ENCODE data around the gene AMACR. TPM values are rescaled to one million over a fixed set of nuclear protein-coding genes. Genes with fewer than 3 reads are reported as not detected.

AMACR gene
- polyA plus RNA-seq, 1 donor from 2014 or later, result 28.5 TPM

DNA sequence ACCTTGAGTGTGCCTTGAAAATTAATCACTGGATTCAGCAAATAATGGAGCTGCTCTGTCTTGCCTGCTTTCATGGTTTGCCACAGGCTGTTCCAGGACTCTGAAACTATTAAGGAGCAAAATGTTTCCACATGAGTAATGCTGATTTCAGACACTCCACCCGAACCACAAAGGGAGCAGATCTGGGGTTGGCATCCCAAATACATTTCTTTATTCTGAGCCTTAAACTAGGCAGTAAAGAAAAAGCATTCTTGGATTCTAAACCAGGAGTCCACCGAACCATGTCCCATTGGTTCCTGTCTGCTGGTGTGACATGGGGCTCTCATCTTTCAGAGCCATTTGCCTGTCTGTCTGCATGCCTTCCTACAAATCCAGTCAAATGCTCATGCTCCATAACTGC is 45.3 kb upstream of the AMACR start:
- H3K36me3 ChIP-seq (ENCODE audit: insufficient read depth, low read length), result no peaks in the 10 kb centered on the region
- no peaks in the 10 kb centered on the region for H3K9me3 ChIP-seq (ENCODE audit: low read length)
- no peak overlapping the region for H3K4me2 ChIP-seq (ENCODE audit: low read length)
- no peak overlapping the region for H3K27ac ChIP-seq (ENCODE audit: low read length)
- no peaks in the 10 kb centered on the region for H3K27me3 ChIP-seq (ENCODE audit: insufficient read depth, low read depth, low read length)
- TF ChIP-seq RAD21 (conservative IDR thresholded peaks at IDR 0.05) (no peak), EP300 (conservative IDR thresholded peaks at IDR 0.05; ENCODE audit: poor library complexity, severe bottlenecking) (no peak), POLR2AphosphoS5 (IDR thresholded peaks at IDR 0.05) (no peak), EZH2 (IDR thresholded peaks at IDR 0.05; ENCODE audit: borderline replicate concordance, insufficient read depth, low read length, poor library complexity, severe bottlenecking) (no peak), SMC3 (conservative IDR thresholded peaks at IDR 0.05; ENCODE audit: poor library complexity) (no peak), MXI1 (conservative IDR thresholded peaks at IDR 0.05; ENCODE audit: poor library complexity, severe bottlenecking) (no peak), TAF1 (IDR thresholded peaks at IDR 0.05; ENCODE audit: low read depth) (no peak)
- TF ChIP-seq, protein P1, sequence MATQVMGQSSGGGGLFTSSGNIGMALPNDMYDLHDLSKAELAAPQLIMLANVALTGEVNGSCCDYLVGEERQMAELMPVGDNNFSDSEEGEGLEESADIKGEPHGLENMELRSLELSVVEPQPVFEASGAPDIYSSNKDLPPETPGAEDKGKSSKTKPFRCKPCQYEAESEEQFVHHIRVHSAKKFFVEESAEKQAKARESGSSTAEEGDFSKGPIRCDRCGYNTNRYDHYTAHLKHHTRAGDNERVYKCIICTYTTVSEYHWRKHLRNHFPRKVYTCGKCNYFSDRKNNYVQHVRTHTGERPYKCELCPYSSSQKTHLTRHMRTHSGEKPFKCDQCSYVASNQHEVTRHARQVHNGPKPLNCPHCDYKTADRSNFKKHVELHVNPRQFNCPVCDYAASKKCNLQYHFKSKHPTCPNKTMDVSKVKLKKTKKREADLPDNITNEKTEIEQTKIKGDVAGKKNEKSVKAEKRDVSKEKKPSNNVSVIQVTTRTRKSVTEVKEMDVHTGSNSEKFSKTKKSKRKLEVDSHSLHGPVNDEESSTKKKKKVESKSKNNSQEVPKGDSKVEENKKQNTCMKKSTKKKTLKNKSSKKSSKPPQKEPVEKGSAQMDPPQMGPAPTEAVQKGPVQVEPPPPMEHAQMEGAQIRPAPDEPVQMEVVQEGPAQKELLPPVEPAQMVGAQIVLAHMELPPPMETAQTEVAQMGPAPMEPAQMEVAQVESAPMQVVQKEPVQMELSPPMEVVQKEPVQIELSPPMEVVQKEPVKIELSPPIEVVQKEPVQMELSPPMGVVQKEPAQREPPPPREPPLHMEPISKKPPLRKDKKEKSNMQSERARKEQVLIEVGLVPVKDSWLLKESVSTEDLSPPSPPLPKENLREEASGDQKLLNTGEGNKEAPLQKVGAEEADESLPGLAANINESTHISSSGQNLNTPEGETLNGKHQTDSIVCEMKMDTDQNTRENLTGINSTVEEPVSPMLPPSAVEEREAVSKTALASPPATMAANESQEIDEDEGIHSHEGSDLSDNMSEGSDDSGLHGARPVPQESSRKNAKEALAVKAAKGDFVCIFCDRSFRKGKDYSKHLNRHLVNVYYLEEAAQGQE (IDR thresholded peaks at IDR 0.05; ENCODE audit: borderline replicate concordance), result no peak
- TF ChIP-seq, protein P2, sequence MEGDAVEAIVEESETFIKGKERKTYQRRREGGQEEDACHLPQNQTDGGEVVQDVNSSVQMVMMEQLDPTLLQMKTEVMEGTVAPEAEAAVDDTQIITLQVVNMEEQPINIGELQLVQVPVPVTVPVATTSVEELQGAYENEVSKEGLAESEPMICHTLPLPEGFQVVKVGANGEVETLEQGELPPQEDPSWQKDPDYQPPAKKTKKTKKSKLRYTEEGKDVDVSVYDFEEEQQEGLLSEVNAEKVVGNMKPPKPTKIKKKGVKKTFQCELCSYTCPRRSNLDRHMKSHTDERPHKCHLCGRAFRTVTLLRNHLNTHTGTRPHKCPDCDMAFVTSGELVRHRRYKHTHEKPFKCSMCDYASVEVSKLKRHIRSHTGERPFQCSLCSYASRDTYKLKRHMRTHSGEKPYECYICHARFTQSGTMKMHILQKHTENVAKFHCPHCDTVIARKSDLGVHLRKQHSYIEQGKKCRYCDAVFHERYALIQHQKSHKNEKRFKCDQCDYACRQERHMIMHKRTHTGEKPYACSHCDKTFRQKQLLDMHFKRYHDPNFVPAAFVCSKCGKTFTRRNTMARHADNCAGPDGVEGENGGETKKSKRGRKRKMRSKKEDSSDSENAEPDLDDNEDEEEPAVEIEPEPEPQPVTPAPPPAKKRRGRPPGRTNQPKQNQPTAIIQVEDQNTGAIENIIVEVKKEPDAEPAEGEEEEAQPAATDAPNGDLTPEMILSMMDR (IDR thresholded peaks at IDR 0.05; ENCODE audit: poor library complexity, severe bottlenecking), result no peak
- no peaks in the 10 kb centered on the region for H4K20me1 ChIP-seq (ENCODE audit: insufficient read depth)
- no peak overlapping the region for H2AFZ ChIP-seq (ENCODE audit: low read depth, low read length)
- H3K4me3 ChIP-seq (ENCODE audit: low read length), result no peak overlapping the region
- H3F3A ChIP-seq (ENCODE audit: insufficient read depth, low read length, poor library complexity, severe bottlenecking), result no peaks in the 10 kb centered on the region
- no peaks in the 10 kb centered on the region for H3K79me2 ChIP-seq (replicated peaks; ENCODE audit: insufficient read depth, low read length)
- no peak overlapping the region for H3K9ac ChIP-seq (ENCODE audit: low read length)
- no peaks in the 10 kb centered on the region for H3K9me2 ChIP-seq (ENCODE audit: insufficient read depth, low read length)

DNA sequence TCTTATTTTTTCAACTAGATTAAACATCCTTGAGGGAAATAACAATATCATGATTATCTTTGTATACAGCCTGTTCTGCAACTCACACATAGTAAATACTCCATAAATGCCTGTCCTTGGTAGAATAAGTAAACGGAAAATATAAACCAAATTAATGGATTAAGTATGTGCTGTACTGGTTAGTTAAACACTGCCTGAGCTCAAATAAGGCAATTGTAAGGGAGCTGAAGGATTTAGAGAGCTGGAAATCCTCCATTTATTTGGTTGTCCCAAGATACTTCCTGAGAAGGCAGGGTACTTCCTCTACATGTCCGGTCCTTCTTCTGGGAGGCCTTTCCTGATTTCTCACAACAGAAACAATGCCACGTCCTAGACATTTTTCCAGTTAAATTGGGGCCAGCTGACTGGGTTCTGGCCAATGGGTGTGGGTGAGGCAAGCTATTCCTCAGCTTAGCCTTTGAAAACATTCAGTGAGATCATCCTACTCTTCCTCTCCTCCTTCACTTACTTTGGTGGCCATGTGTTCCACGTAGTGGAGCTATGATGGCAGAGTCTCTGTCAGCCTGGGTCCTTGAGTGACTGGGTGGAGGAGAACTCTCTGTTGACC is 43.6 kb upstream of the AMACR start:
- H3K9me3 ChIP-seq (ENCODE audit: low read length), result no peaks in the 10 kb centered on the region

More for the DNA sequence above, 43.6 kb upstream of the AMACR start:
- no peak overlapping the region for H2AFZ ChIP-seq (ENCODE audit: low read depth, low read length)
- H3K9ac ChIP-seq (ENCODE audit: low read length), result no peak overlapping the region
- H3K9me2 ChIP-seq (ENCODE audit: insufficient read depth, low read length), result no peaks in the 10 kb centered on the region
- H3K4me2 ChIP-seq (ENCODE audit: low read length), result no peak overlapping the region
- H3K79me2 ChIP-seq (replicated peaks; ENCODE audit: insufficient read depth, low read length), result no peaks in the 10 kb centered on the region
- no peaks in the 10 kb centered on the region for H3F3A ChIP-seq (ENCODE audit: insufficient read depth, low read length, poor library complexity, severe bottlenecking)
- H3K27me3 ChIP-seq (ENCODE audit: insufficient read depth, low read depth, low read length), result no peaks in the 10 kb centered on the region
- H3K36me3 ChIP-seq (ENCODE audit: insufficient read depth, low read length), result no peaks in the 10 kb centered on the region
- TF ChIP-seq TAF1 (IDR thresholded peaks at IDR 0.05; ENCODE audit: low read depth) (no peak), EZH2 (IDR thresholded peaks at IDR 0.05; ENCODE audit: borderline replicate concordance, insufficient read depth, low read length, poor library complexity, severe bottlenecking) (no peak), MXI1 (conservative IDR thresholded peaks at IDR 0.05; ENCODE audit: poor library complexity, severe bottlenecking) (no peak), EP300 (conservative IDR thresholded peaks at IDR 0.05; ENCODE audit: poor library complexity, severe bottlenecking) (no peak), SMC3 (conservative IDR thresholded peaks at IDR 0.05; ENCODE audit: poor library complexity) (no peak), RAD21 (conservative IDR thresholded peaks at IDR 0.05) (no peak), POLR2AphosphoS5 (IDR thresholded peaks at IDR 0.05) (no peak)
- TF ChIP-seq, protein P2 (IDR thresholded peaks at IDR 0.05; ENCODE audit: poor library complexity, severe bottlenecking), result no peak
- TF ChIP-seq, protein P1 (IDR thresholded peaks at IDR 0.05; ENCODE audit: borderline replicate concordance), result no peak
- no peaks in the 10 kb centered on the region for H4K20me1 ChIP-seq (ENCODE audit: insufficient read depth)
- H3K27ac ChIP-seq (ENCODE audit: low read length), result no peak overlapping the region
- H3K4me3 ChIP-seq (ENCODE audit: low read length), result no peak overlapping the region
